ENCODE data around the gene MARK4. TPM values are rescaled to one million over a fixed set of nuclear protein-coding genes. Genes with fewer than 3 reads are reported as not detected.

The MARK4 gene
- total and polyA plus RNA-seq, 2 experiments from 2014 or later = 4.9 to 11.6 TPM

GRCh38 chr19:45336696-45337251 is 85.7 kb downstream of the MARK4 start:
- H3F3A ChIP-seq (ENCODE audit: insufficient read depth) = no peaks in the 10 kb centered on the region
- H3K79me2 ChIP-seq (ENCODE audit: insufficient read depth) = no peaks in the 10 kb centered on the region
- in situ Hi-C loops (cut with MboI) = no loop called here
- no peak overlapping the region for H3K27ac ChIP-seq
- H3K27me3 ChIP-seq (replicated peaks; ENCODE audit: insufficient read depth) = peaks cover 5% of the 10 kb centered on the region; the same call in 1 of the 2 replicates
- H3K9me3 ChIP-seq (ENCODE audit: low read depth) = no peaks in the 10 kb centered on the region
- no peak overlapping the region for H2AFZ ChIP-seq
- H3K36me3 ChIP-seq (ENCODE audit: low read depth) = no peaks in the 10 kb centered on the region
- H4K20me1 ChIP-seq (ENCODE audit: insufficient read depth) = no peaks in the 10 kb centered on the region
- 57 to 62% methylated on average over 11 of the region's 11 CpGs for WGBS, 2 experiments (ENCODE audit: low coverage in 1 of 2, low lambda C conversion rate in 2 of 2, missing lambda C conversion rate in 2 of 2)
- DNase-seq = no peak
- H3K9me2 ChIP-seq (ENCODE audit: insufficient read depth) = no peaks in the 10 kb centered on the region
- H3K4me3 ChIP-seq = no peak overlapping the region
- H3K4me1 ChIP-seq (ENCODE audit: insufficient read depth) = no peaks in the 10 kb centered on the region
- H3K9ac ChIP-seq = no peak overlapping the region
- TF ChIP-seq EZH2phosphoT487 (IDR thresholded peaks at IDR 0.05; ENCODE audit: insufficient read depth, low read depth) (no peak), EZH2 (IDR thresholded peaks at IDR 0.05; ENCODE audit: insufficient read depth, poor library complexity, severe bottlenecking) (no peak)
- H3K4me2 ChIP-seq (ENCODE audit: unreplicated experiment) = no peak overlapping the region

DNA sequence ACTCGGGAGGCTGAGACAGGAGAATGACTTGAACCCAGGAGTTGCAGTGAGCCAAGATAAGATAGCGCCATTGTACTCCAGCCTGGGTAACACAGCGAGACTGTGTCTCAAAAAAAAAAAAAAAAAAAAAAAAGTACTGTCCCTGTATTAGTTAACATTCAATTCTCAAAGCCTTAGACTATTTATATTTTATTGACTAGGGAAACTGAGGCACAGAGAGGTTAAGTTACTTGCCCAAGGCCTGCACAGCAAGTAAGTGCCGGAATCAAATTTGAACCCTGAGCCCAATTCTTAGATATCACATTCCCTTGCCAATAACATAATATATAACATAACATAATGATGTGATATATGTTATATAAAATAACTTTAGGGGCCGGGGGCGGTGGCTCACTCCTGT is 88.6 kb downstream of the MARK4 start:
- no peaks in the 10 kb centered on the region for H3F3A ChIP-seq (ENCODE audit: insufficient read depth)
- WGBS, 2 experiments (ENCODE audit: low coverage in 1 of 2, low lambda C conversion rate in 2 of 2, missing lambda C conversion rate in 2 of 2) = 57 to 62% methylated on average over 4 to 6 of the region's 6 CpGs
- no peak overlapping the region for H3K4me3 ChIP-seq
- in situ Hi-C loops (cut with MboI) = no loop called here
- H3K9me3 ChIP-seq (ENCODE audit: low read depth) = no peaks in the 10 kb centered on the region
- peaks cover 5% of the 10 kb centered on the region; the same call in 1 of the 2 replicates for H3K27me3 ChIP-seq (replicated peaks; ENCODE audit: insufficient read depth)
- DNase-seq = no peak
- H3K36me3 ChIP-seq (ENCODE audit: low read depth) = no peaks in the 10 kb centered on the region
- H4K20me1 ChIP-seq (ENCODE audit: insufficient read depth) = no peaks in the 10 kb centered on the region
- TF ChIP-seq EZH2 (IDR thresholded peaks at IDR 0.05; ENCODE audit: insufficient read depth, poor library complexity, severe bottlenecking) (no peak), EZH2phosphoT487 (IDR thresholded peaks at IDR 0.05; ENCODE audit: insufficient read depth, low read depth) (no peak)
- no peaks in the 10 kb centered on the region for H3K4me1 ChIP-seq (ENCODE audit: insufficient read depth)
- no peak overlapping the region for H3K4me2 ChIP-seq (ENCODE audit: unreplicated experiment)
- H2AFZ ChIP-seq = no peak overlapping the region
- no peaks in the 10 kb centered on the region for H3K9me2 ChIP-seq (ENCODE audit: insufficient read depth)
- no peaks in the 10 kb centered on the region for H3K79me2 ChIP-seq (ENCODE audit: insufficient read depth)
- no peak overlapping the region for H3K9ac ChIP-seq
- no peak overlapping the region for H3K27ac ChIP-seq

- TF ChIP-seq EZH2 (IDR thresholded peaks at IDR 0.05; ENCODE audit: insufficient read depth, poor library complexity, severe bottlenecking) (no peak), EZH2phosphoT487 (IDR thresholded peaks at IDR 0.05; ENCODE audit: insufficient read depth, low read depth) (no peak)
- Histone ChIP-seq H3K36me3 (ENCODE audit: low read depth) (no peaks in the 10 kb centered on the region), H3K9me3 (ENCODE audit: low read depth) (no peaks in the 10 kb centered on the region), H3K4me2 (ENCODE audit: unreplicated experiment) (no peak within 1 kb of the TSS), H3K9me2 (ENCODE audit: insufficient read depth) (no peaks in the 10 kb centered on the region), H3K27ac (no peak within 1 kb of the TSS), H3K4me3 (no peak within 1 kb of the TSS), H4K20me1 (ENCODE audit: insufficient read depth) (no peaks in the 10 kb centered on the region), H3F3A (ENCODE audit: insufficient read depth) (no peaks in the 10 kb centered on the region), H3K27me3 (replicated peaks; ENCODE audit: insufficient read depth) (peaks cover 5% of the 10 kb centered on the region; the same call in 1 of the 2 replicates), H3K4me1 (ENCODE audit: insufficient read depth) (no peaks in the 10 kb centered on the region), H3K79me2 (ENCODE audit: insufficient read depth) (no peaks in the 10 kb centered on the region), H3K9ac (no peak within 1 kb of the TSS), H2AFZ (no peak within 1 kb of the TSS)
- peak; percentile 18 for DNase-seq
- 17 to 18% methylated on average over 26 to 30 of the region's 50 CpGs for WGBS, 2 experiments (ENCODE audit: low coverage in 1 of 2, low lambda C conversion rate in 2 of 2, missing lambda C conversion rate in 2 of 2)
- in situ Hi-C loops (cut with MboI) = no loop called here
Observed at GRCh38 chr19:45340232-45340898, 89.3 kb downstream of the MARK4 start, which contains the start of gene KLC3. KLC3 (plus strand) TSS chr19:45340750; CDS start chr19:45345542, 4,792 bp downstream.

GRCh38 chr19:45340899-45341453 is 89.9 kb downstream of the MARK4 start:
- H3K9ac ChIP-seq = no peak overlapping the region

More at GRCh38 chr19:45340899-45341453, 89.9 kb downstream of the MARK4 start:
- Histone ChIP-seq H3K4me3 (no peak overlapping the region), H3F3A (ENCODE audit: insufficient read depth) (no peaks in the 10 kb centered on the region), H3K27me3 (replicated peaks; ENCODE audit: insufficient read depth) (peaks cover 5% of the 10 kb centered on the region; the same call in 1 of the 2 replicates), H3K9me2 (ENCODE audit: insufficient read depth) (no peaks in the 10 kb centered on the region), H3K9me3 (ENCODE audit: low read depth) (no peaks in the 10 kb centered on the region), H3K27ac (no peak overlapping the region), H3K4me1 (ENCODE audit: insufficient read depth) (no peaks in the 10 kb centered on the region), H3K4me2 (ENCODE audit: unreplicated experiment) (no peak overlapping the region), H2AFZ (no peak overlapping the region), H4K20me1 (ENCODE audit: insufficient read depth) (no peaks in the 10 kb centered on the region), H3K79me2 (ENCODE audit: insufficient read depth) (no peaks in the 10 kb centered on the region), H3K36me3 (ENCODE audit: low read depth) (no peaks in the 10 kb centered on the region)
- DNase-seq = peak; percentile 18
- in situ Hi-C loops (cut with MboI) = no loop called here
- 10 to 12% methylated on average over 13 to 25 of the region's 25 CpGs for WGBS, 2 experiments (ENCODE audit: low coverage in 1 of 2, low lambda C conversion rate in 2 of 2, missing lambda C conversion rate in 2 of 2)
- TF ChIP-seq EZH2phosphoT487 (IDR thresholded peaks at IDR 0.05; ENCODE audit: insufficient read depth, low read depth) = no peak
- no peak for TF ChIP-seq EZH2 (IDR thresholded peaks at IDR 0.05; ENCODE audit: insufficient read depth, poor library complexity, severe bottlenecking)

All from GM23248 (cell line).